HEK293 (cell line): Measurements from ENCODE around the gene PMFBP1.

Experiments used
- CTCF ChIA-PET: fragments of 350-600 bp; formaldehyde crosslinking; extraction: SDS; loops from one replicate; lab custom pipeline; 2021; ENCODE audit warnings: antibody characterized with exemption; lab: Yijun Ruan, JAX
- POLR2A ChIA-PET: fragments of 300-600 bp; formaldehyde crosslinking; extraction: SDS; loops from one replicate; lab custom pipeline; 2020; ENCODE audit warnings: antibody characterized with exemption, inconsistent platforms; lab: Yijun Ruan, JAX
- H3K27ac ChIP-seq: fragments of 200-500 bp; sonication (Bioruptor generic); 2 replicates; pipeline ENCODE4 v1.5.1; 2014; ENCODE audit warnings: low read depth, low read length, control low read depth, inconsistent platforms; ENCODE audit errors: extremely low read depth
- H3K36me3 ChIP-seq, 2 experiments: fragments of 200-500 bp in 1 of 2; sonication (Bioruptor generic) in 1 of 2; 1 replicate in 1 of 2; 2 replicates in 1 of 2; pipeline ENCODE4 v1.5.1; 2014 to 2017; ENCODE audit warnings: inconsistent platforms in 2 of 2, low read length in 2 of 2; ENCODE audit not compliant: control insufficient read depth in 2 of 2, insufficient read depth in 1 of 2
- H3K4me1 ChIP-seq: fragments of 200-500 bp; sonication (Bioruptor generic); 2 replicates; pipeline ENCODE4 v1.5.1; 2014; ENCODE audit warnings: mild to moderate bottlenecking, low read length, inconsistent platforms; ENCODE audit not compliant: control insufficient read depth, insufficient read depth
- H3K4me3 ChIP-seq: 2 replicates; pipeline ENCODE4 v1.5.1; 2011; ENCODE audit warnings: low read depth, mild to moderate bottlenecking, control low read depth, low read length, moderate library complexity
- H3K9me3 ChIP-seq: fragments of 200-500 bp; sonication (Bioruptor generic); 2 replicates; pipeline ENCODE4 v1.5.1; 2014; ENCODE audit warnings: low read depth, low read length, inconsistent platforms; ENCODE audit not compliant: control insufficient read depth, insufficient read depth
- KLF16 ChIP-seq: fragments of 450-650 bp; formaldehyde crosslinking; IDR thresholded peaks from 2 replicates; pipeline ENCODE4 v1.5.1; 2017; ENCODE audit warnings: missing biosample characterization, missing genetic modification characterization
- KLF7 ChIP-seq: fragments of 450-650 bp; formaldehyde crosslinking; IDR thresholded peaks from 2 replicates; pipeline ENCODE4 v1.5.1; 2016; ENCODE audit warnings: missing biosample characterization, missing genetic modification characterization, borderline replicate concordance
- ZFP37 ChIP-seq: fragments of 450-650 bp; formaldehyde crosslinking; IDR thresholded peaks from 2 replicates; pipeline ENCODE4 v1.5.1; 2016; ENCODE audit warnings: missing biosample characterization, missing genetic modification characterization
- ZNF132 ChIP-seq: fragments of 450-650 bp; formaldehyde crosslinking; IDR thresholded peaks from 2 replicates; pipeline ENCODE4 v1.5.1; 2017; ENCODE audit warnings: missing biosample characterization, missing genetic modification characterization, borderline replicate concordance
- ZNF146 ChIP-seq: fragments of 450-650 bp; formaldehyde crosslinking; IDR thresholded peaks from 2 replicates; pipeline ENCODE4 v1.5.1; 2016; ENCODE audit warnings: missing biosample characterization, missing genetic modification characterization
- ZNF174 ChIP-seq: fragments of 450-650 bp; formaldehyde crosslinking; IDR thresholded peaks from 2 replicates; pipeline ENCODE4 v1.5.0; 2017; ENCODE audit warnings: missing biosample characterization, mild to moderate bottlenecking, missing genetic modification characterization
- ZNF341 ChIP-seq: fragments of 450-650 bp; formaldehyde crosslinking; IDR thresholded peaks from 2 replicates; pipeline ENCODE4; 2016; ENCODE audit warnings: low read depth, missing biosample characterization, missing genetic modification characterization
- ZNF366 ChIP-seq: fragments of 450-650 bp; formaldehyde crosslinking; conservative IDR thresholded peaks from 2 replicates; pipeline ENCODE4 v1.5.1; 2016; ENCODE audit warnings: missing biosample characterization, missing genetic modification characterization
- ZNF585B ChIP-seq: fragments of 450-650 bp; formaldehyde crosslinking; IDR thresholded peaks from 2 replicates; pipeline ENCODE4 v1.5.1; 2016; ENCODE audit warnings: missing biosample characterization, missing genetic modification characterization
- ZNF624 ChIP-seq: fragments of 450-650 bp; formaldehyde crosslinking; IDR thresholded peaks from 2 replicates; pipeline ENCODE4 v1.5.1; 2017; ENCODE audit warnings: missing biosample characterization, missing genetic modification characterization
- ZNF670 ChIP-seq: fragments of 450-650 bp; formaldehyde crosslinking; IDR thresholded peaks from 2 replicates; pipeline ENCODE4 v1.5.1; 2016; ENCODE audit warnings: missing biosample characterization, missing genetic modification characterization, low read depth
- TF ChIP-seq, protein P1 (sequence below): fragments of 450-650 bp; formaldehyde crosslinking; IDR thresholded peaks from 2 replicates; pipeline ENCODE4 v1.5.1; 2016; ENCODE audit warnings: missing biosample characterization, missing genetic modification characterization
- TF ChIP-seq, protein P2 (sequence below): fragments of 450-650 bp; formaldehyde crosslinking; IDR thresholded peaks from 2 replicates; pipeline ENCODE4 v1.5.1; 2016; ENCODE audit warnings: missing biosample characterization, missing genetic modification characterization
- TF ChIP-seq, protein P3 (sequence below): fragments of 450-650 bp; formaldehyde crosslinking; IDR thresholded peaks from 2 replicates; pipeline ENCODE4; 2016; ENCODE audit warnings: missing biosample characterization, missing genetic modification characterization
- TF ChIP-seq, protein P4 (sequence below): fragments of 450-650 bp; formaldehyde crosslinking; IDR thresholded peaks from 2 replicates; pipeline ENCODE4 v1.5.1; 2016; ENCODE audit warnings: missing biosample characterization, missing genetic modification characterization, low read depth
- TF ChIP-seq, protein P5 (sequence below): fragments of 450-650 bp; formaldehyde crosslinking; IDR thresholded peaks from 2 replicates; pipeline ENCODE4 v1.5.1; 2017; ENCODE audit warnings: missing biosample characterization, missing genetic modification characterization
- TF ChIP-seq, protein P6 (sequence below): fragments of 450-650 bp; formaldehyde crosslinking; IDR thresholded peaks from 2 replicates; pipeline ENCODE4 v1.5.1; 2016; ENCODE audit warnings: missing biosample characterization, missing genetic modification characterization

Gene PMFBP1

DNA sequence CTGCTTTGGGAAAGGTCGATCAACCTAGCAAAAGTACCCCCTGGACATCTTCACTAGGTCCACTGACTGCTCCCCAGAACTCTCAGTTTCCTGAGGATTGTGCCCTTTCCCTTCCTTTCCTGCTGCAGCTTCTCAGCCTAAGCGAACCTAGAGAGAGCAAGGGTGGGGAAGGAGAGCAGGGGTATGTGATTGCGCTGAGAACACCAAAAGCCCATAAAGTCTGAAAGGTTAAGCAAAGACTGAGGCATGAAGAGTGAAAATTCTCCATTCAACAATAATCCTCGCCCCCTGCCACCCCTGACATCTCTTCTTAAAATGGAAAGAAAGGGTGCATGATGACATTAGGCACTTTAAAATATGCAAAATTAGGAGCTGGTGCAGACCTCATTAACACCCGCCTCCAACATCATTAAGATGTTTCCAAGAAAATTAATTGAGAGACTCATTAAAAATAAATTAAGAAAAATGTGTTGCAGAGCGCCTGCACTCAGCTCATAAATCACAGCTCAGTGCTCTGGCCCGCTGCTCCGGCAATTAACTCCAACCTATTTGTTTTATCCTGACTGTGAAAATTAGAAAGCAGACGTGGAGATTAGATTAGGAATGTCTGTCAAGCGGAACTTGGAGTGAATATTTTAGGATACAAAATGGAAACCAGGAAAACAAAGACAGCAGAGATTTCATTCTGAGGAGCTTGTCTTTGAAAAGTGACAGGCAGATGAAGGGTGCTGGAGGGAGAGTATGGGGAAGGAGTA is 49.1 kb upstream of the PMFBP1 start (continued):
- no peak for TF ChIP-seq KLF7
- TF ChIP-seq, protein P1, sequence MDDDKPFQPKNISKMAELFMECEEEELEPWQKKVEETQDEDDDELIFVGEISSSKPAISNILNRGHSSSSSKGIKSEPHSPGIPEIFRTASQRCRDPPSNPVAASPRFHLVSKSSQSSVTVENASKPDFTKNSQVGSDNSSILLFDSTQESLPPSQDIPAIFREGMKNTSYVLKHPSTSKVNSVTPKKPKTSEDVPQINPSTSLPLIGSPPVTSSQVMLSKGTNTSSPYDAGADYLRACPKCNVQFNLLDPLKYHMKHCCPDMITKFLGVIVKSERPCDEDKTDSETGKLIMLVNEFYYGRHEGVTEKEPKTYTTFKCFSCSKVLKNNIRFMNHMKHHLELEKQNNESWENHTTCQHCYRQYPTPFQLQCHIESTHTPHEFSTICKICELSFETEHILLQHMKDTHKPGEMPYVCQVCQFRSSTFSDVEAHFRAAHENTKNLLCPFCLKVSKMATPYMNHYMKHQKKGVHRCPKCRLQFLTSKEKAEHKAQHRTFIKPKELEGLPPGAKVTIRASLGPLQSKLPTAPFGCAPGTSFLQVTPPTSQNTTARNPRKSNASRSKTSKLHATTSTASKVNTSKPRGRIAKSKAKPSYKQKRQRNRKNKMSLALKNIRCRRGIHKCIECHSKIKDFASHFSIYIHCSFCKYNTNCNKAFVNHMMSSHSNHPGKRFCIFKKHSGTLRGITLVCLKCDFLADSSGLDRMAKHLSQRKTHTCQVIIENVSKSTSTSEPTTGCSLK = no peak
- TF ChIP-seq, protein P2, sequence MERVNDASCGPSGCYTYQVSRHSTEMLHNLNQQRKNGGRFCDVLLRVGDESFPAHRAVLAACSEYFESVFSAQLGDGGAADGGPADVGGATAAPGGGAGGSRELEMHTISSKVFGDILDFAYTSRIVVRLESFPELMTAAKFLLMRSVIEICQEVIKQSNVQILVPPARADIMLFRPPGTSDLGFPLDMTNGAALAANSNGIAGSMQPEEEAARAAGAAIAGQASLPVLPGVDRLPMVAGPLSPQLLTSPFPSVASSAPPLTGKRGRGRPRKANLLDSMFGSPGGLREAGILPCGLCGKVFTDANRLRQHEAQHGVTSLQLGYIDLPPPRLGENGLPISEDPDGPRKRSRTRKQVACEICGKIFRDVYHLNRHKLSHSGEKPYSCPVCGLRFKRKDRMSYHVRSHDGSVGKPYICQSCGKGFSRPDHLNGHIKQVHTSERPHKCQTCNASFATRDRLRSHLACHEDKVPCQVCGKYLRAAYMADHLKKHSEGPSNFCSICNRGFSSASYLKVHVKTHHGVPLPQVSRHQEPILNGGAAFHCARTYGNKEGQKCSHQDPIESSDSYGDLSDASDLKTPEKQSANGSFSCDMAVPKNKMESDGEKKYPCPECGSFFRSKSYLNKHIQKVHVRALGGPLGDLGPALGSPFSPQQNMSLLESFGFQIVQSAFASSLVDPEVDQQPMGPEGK (tag by site-specific recombination) = no peak
- TF ChIP-seq ZFP37 (tag by site-specific recombination) = no peak
- no peak for TF ChIP-seq ZNF585B (tag by site-specific recombination)
- TF ChIP-seq ZNF132 (tag by site-specific recombination) = no peak
- TF ChIP-seq, protein P3, sequence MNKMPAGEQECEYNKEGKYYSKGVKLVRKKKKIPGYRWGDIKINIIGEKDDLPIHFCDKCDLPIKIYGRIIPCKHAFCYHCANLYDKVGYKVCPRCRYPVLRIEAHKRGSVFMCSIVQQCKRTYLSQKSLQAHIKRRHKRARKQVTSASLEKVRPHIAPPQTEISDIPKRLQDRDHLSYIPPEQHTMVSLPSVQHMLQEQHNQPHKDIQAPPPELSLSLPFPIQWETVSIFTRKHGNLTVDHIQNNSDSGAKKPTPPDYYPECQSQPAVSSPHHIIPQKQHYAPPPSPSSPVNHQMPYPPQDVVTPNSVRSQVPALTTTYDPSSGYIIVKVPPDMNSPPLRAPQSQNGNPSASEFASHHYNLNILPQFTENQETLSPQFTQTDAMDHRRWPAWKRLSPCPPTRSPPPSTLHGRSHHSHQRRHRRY (tag by site-specific recombination) = no peak
- TF ChIP-seq, protein P4, sequence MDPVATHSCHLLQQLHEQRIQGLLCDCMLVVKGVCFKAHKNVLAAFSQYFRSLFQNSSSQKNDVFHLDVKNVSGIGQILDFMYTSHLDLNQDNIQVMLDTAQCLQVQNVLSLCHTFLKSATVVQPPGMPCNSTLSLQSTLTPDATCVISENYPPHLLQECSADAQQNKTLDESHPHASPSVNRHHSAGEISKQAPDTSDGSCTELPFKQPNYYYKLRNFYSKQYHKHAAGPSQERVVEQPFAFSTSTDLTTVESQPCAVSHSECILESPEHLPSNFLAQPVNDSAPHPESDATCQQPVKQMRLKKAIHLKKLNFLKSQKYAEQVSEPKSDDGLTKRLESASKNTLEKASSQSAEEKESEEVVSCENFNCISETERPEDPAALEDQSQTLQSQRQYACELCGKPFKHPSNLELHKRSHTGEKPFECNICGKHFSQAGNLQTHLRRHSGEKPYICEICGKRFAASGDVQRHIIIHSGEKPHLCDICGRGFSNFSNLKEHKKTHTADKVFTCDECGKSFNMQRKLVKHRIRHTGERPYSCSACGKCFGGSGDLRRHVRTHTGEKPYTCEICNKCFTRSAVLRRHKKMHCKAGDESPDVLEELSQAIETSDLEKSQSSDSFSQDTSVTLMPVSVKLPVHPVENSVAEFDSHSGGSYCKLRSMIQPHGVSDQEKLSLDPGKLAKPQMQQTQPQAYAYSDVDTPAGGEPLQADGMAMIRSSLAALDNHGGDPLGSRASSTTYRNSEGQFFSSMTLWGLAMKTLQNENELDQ (tag by site-specific recombination) = no peak
- TF ChIP-seq ZNF366 (tag by site-specific recombination) = no peak
- TF ChIP-seq KLF16 (tag by site-specific recombination) = no peak
- no peak for TF ChIP-seq ZNF146
- TF ChIP-seq, protein P5, sequence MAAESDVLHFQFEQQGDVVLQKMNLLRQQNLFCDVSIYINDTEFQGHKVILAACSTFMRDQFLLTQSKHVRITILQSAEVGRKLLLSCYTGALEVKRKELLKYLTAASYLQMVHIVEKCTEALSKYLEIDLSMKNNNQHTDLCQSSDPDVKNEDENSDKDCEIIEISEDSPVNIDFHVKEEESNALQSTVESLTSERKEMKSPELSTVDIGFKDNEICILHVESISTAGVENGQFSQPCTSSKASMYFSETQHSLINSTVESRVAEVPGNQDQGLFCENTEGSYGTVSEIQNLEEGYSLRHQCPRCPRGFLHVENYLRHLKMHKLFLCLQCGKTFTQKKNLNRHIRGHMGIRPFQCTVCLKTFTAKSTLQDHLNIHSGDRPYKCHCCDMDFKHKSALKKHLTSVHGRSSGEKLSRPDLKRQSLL (tag by site-specific recombination) = no peak

DNA sequence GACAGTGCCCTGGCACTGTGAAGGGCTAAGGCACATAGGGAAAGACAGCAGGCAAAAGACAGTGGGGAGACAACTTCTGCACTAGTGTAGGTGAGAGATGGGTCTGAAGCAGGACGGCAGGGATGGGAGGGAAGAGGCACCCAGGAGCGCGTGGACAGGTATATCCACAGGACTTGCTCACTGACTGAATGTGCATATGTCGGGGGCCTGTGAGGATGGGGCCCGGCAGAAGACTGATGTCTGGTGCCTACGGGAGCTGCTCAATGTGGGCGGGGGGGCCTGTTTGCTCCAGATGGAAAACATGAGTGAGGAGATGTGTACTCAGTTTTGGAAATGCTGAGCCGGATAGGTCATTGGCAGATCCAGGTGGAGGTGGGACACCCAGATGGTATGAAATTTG is 47.3 kb upstream of the PMFBP1 start:
- Histone ChIP-seq H3K36me3 (no peaks in the 10 kb centered on the region), H3K4me1 (no peaks in the 10 kb centered on the region), H3K9me3 (no peaks in the 10 kb centered on the region), H3K27ac (no peak overlapping the region), H3K4me3 (no peak overlapping the region)
- TF ChIP-seq, protein P6, sequence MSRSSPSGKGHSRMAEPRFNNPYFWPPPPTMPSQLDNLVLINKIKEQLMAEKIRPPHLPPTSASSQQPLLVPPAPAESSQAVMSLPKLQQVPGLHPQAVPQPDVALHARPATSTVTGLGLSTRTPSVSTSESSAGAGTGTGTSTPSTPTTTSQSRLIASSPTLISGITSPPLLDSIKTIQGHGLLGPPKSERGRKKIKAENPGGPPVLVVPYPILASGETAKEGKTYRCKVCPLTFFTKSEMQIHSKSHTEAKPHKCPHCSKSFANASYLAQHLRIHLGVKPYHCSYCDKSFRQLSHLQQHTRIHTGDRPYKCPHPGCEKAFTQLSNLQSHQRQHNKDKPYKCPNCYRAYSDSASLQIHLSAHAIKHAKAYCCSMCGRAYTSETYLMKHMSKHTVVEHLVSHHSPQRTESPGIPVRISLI (tag by site-specific recombination) = no peak
- TF ChIP-seq ZNF670 (no peak), ZNF624 (tag by site-specific recombination) (no peak), ZNF174 (no peak), ZNF341 (tag by site-specific recombination) (no peak)
- POLR2A ChIA-PET = no interaction called here
- CTCF ChIA-PET = no interaction called here
